ENCODE data around the gene PROC. TPM values are rescaled to one million over a fixed set of nuclear protein-coding genes. Genes with fewer than 3 reads are reported as not detected.
A peak's percentile ranks its signal among the peaks of the same experiment; 100 is the strongest.

The PROC gene
- total and polyA plus RNA-seq, 9 of the 15 experiments (the other 6 are each of a cell fraction or from before 2014, with no cell fraction given), result not detected

- TF ChIP-seq HOMEZ (CRISPR knock-in tag; IDR thresholded peaks at IDR 0.05) (no peak), GABPB2 (CRISPR knock-in tag; conservative IDR thresholded peaks at IDR 0.05) (no peak), ZKSCAN1 (IDR thresholded peaks at IDR 0.05; ENCODE audit: low read depth, low read length) (no peak), L3MBTL2 (IDR thresholded peaks at IDR 0.05) (peak; percentile 66), MEIS2 (IDR thresholded peaks at IDR 0.05; ENCODE audit: partially characterized antibody) (no peak), CREBBP (IDR thresholded peaks at IDR 0.05; ENCODE audit: low read depth, low read length) (no peak), ZC3H4 (CRISPR knock-in tag; IDR thresholded peaks at IDR 0.05; ENCODE audit: borderline replicate concordance) (peak; percentile 52; the same call in 1 of the 2 replicates), ESRRA (IDR thresholded peaks at IDR 0.05; ENCODE audit: borderline replicate concordance, low read depth) (peak; percentile 40; the same call in 1 of the 2 replicates), CSDE1 (IDR thresholded peaks at IDR 0.05) (no peak), TOE1 (IDR thresholded peaks at IDR 0.05; ENCODE audit: borderline replicate concordance) (0 out of 2 replicates have a peak, but pooled peaks have one; percentile 13), TOE1 (CRISPR knock-in tag; IDR thresholded peaks at IDR 0.05; ENCODE audit: borderline replicate concordance, low read depth) (no peak), RBM34 (IDR thresholded peaks at IDR 0.05; ENCODE audit: borderline replicate concordance, insufficient read depth, low read length) (no peak), RBM14 (IDR thresholded peaks at IDR 0.05; ENCODE audit: borderline replicate concordance, insufficient read depth, low read depth, low read length) (no peak), TAF9B (IDR thresholded peaks at IDR 0.05; ENCODE audit: partially characterized antibody) (no peak), BDP1 (IDR thresholded peaks at IDR 0.05; ENCODE audit: insufficient read depth, insufficient read length) (no peak), STAT6 (CRISPR knock-in tag; IDR thresholded peaks at IDR 0.05) (no peak), SMAD1 (IDR thresholded peaks at IDR 0.05; ENCODE audit: low read depth, low read length, partially characterized antibody) (peak; percentile 32), BCLAF1 (IDR thresholded peaks at IDR 0.05; ENCODE audit: borderline replicate concordance in 1 of 2, control insufficient read depth in 1 of 2, low read depth in 2 of 2, low read length in 1 of 2) (no peak), NEUROD1 (IDR thresholded peaks at IDR 0.05; ENCODE audit: borderline replicate concordance, low read depth, low read length, partially characterized antibody) (peak; percentile 79), NR2C1 (IDR thresholded peaks at IDR 0.05) (no peak), NR2C1 (tag; IDR thresholded peaks at IDR 0.05) (no peak)
These were observed 10.0 kb upstream of the PROC start (continued) for GRCh38 chr2:127408004-127408806.
